HG03108 (cell line): ENCODE results near the gene PLTP.

Experiments
- ATAC-seq: cut with Tn5 transposase; IDR thresholded peaks from one replicate; pipeline ENCODE4 v1.9.1; 2021; ENCODE audit warnings: moderate library complexity; ENCODE audit not compliant: unreplicated experiment

The PLTP gene

GRCh38 chr20:45850926-45851325, 61.0 kb downstream of the PLTP start:
- no peak for ATAC-seq

- ATAC-seq: no peak
These were observed 61.7 kb downstream of the PLTP start for GRCh38 chr20:45850238-45850637.

- ATAC-seq: no peak
These were observed 62.9 kb downstream of the PLTP start for GRCh38 chr20:45848969-45849582.
